B cell (primary cell): ENCODE data around the gene CCDC87.

Source experiments
- CTCF ChIP-seq: fragments of 200-600 bp; IDR thresholded peaks from one replicate; pipeline ENCODE4 v1.8.0; 2022; ENCODE audit warnings: antibody characterized with exemption, mild to moderate bottlenecking
- EZH2 ChIP-seq: IDR thresholded peaks from 2 replicates; pipeline ENCODE4 v1.6.1; 2012; ENCODE audit warnings: borderline replicate concordance, low read depth, mild to moderate bottlenecking, moderate library complexity, low read length; ENCODE audit not compliant: insufficient read depth, poor library complexity, severe bottlenecking

- TF ChIP-seq CTCF (no peak), EZH2 (no peak)
Observed at GRCh38 chr11:66548774-66549630, 43.9 kb downstream of the CCDC87 start.
